CD4-positive, alpha-beta T cell treated with Interleukin-21 for 1 hour (primary cell): Measurements from ENCODE around the gene FOXK2.
"Not testable (repeated sequence)": the region's sequence is repeated elsewhere in the genome, so short reads cannot be mapped to it uniquely, and the experiment has no call there.

Experiments used
- DNase-seq: peaks from one replicate; pipeline ENCODE4 v3.0.0-alpha.2; 2020

The FOXK2 gene

GRCh38 chr17:82534401-82534812 lies 14.9 kb downstream of the FOXK2 start:
- DNase-seq: no peak

GRCh38 chr17:82536512-82537201 lies 17.1 kb downstream of the FOXK2 start:
- DNase-seq: no peak

- DNase-seq: not testable (repeated sequence)
These were observed 17.7 kb downstream of the FOXK2 start for GRCh38 chr17:82537228-82537627.

GRCh38 chr17:82539076-82539475 lies 19.5 kb downstream of the FOXK2 start:
- not testable (repeated sequence) for DNase-seq

GRCh38 chr17:82542439-82542838 lies 22.9 kb downstream of the FOXK2 start:
- DNase-seq: no peak

- DNase-seq: no peak
These were observed 25.0 kb downstream of the FOXK2 start for GRCh38 chr17:82544431-82545070.

- DNase-seq: no peak
These were observed 25.5 kb downstream of the FOXK2 start for GRCh38 chr17:82545071-82545462.

GRCh38 chr17:82547981-82548380 lies 28.4 kb downstream of the FOXK2 start:
- DNase-seq: no peak

- DNase-seq: no peak
These were observed 29.3 kb downstream of the FOXK2 start for GRCh38 chr17:82548681-82549303.

- peak; percentile 80 for DNase-seq
These were observed 32.4 kb downstream of the FOXK2 start for GRCh38 chr17:82551779-82552457.

- DNase-seq: no peak
These were observed 33.0 kb downstream of the FOXK2 start for GRCh38 chr17:82552580-82552979.

GRCh38 chr17:82553210-82553930 lies 33.8 kb downstream of the FOXK2 start:
- no peak for DNase-seq

GRCh38 chr17:82557510-82557909 lies 38.0 kb downstream of the FOXK2 start:
- DNase-seq: not testable (repeated sequence)

GRCh38 chr17:82559566-82560251 lies 40.2 kb downstream of the FOXK2 start:
- no peak for DNase-seq

- DNase-seq: no peak
These were observed 40.7 kb downstream of the FOXK2 start for GRCh38 chr17:82560252-82560642.

- no peak for DNase-seq
These were observed 41.4 kb downstream of the FOXK2 start for GRCh38 chr17:82560802-82561428.

GRCh38 chr17:82561429-82562035 lies 42.0 kb downstream of the FOXK2 start:
- no peak for DNase-seq

GRCh38 chr17:82562718-82563220 lies 43.2 kb downstream of the FOXK2 start:
- not testable (repeated sequence) for DNase-seq

GRCh38 chr17:82563318-82563717 lies 43.8 kb downstream of the FOXK2 start:
- no peak for DNase-seq

- not testable (repeated sequence) for DNase-seq
These were observed 44.2 kb downstream of the FOXK2 start for GRCh38 chr17:82563745-82564144.

GRCh38 chr17:82564241-82564640 lies 44.7 kb downstream of the FOXK2 start:
- no peak for DNase-seq
